Middle frontal gyrus (tissue), 1 donor: ENCODE results near the gene KIAA1586.
"Not testable (repeated sequence)": the region's sequence is repeated elsewhere in the genome, so short reads cannot be mapped to it uniquely, and the experiment has no call there.

Experiments
- DNase-seq: peaks from one replicate; pipeline ENCODE4 v3.0.0-alpha.2; 2015; ENCODE audit warnings: low spot score; ENCODE audit errors: extremely low spot score

KIAA1586 gene, protein sequence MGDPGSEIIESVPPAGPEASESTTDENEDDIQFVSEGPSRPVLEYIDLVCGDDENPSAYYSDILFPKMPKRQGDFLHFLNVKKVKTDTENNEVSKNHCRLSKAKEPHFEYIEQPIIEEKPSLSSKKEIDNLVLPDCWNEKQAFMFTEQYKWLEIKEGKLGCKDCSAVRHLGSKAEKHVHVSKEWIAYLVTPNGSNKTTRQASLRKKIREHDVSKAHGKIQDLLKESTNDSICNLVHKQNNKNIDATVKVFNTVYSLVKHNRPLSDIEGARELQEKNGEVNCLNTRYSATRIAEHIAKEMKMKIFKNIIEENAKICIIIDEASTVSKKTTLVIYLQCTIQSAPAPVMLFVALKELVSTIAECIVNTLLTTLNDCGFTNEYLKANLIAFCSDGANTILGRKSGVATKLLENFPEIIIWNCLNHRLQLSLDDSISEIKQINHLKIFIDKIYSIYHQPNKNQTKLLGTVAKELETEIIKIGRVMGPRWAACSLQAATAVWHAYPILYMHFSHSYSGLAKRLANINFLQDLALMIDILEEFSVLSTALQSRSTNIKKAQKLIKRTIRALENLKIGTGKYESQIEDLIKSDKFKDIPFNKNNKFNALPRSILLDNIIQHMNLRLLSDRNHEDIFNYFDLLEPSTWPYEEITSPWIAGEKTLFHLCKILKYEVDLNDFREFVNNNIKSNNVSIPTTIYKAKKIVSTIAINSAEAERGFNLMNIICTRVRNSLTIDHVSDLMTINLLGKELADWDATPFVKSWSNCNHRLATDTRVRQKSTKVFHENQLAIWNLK

DNA sequence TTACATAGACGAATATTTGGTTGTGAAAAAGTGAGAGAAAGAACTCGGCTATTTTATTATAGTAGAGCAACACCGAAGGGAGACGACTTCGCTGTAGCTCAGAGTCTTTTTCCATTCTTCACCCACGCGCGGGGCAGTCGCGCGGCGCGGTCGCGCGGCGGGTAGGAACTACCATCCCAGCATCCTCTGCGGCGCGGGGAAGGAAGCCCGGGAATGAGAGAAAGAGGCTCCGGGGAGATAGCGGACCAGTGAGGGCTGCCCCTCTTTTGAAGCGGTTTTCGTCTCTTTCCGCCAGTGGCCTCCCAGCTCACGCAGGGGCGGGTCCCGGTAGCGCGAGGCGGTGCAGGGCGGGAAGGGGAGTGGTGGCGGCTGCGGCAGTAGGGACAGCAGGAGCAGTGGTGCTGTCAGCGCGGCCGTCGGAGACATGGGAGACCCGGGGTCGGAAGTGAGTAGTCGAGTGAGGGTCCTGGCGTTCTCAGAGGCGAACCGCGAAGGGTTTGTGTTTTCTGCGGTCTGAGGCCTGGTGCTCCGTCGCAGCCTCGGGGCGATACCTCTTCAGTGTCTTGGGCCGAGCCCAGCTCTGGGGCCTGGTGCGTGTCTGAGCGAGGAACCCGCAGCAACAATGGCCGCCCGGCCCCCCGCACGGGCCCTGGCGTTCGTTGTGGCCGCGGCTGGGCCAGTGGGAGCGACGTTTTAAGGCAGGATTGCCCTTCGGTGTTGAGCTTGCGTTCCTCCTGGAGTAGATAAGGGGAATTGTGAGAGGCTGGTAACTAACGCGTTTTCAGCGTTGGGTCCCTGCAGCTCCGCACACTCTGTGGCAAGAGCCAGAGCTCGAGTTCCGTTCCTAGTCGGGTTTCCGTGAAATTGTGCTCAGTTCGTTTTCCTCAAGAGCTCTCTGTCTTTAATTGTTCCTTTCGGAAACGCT is at the start of gene KIAA1586:
Gene KIAA1586, plus strand, starts transcription at position 362 of the 925 bp plus-strand sequence. Its CDS starts 63 bp downstream, at position 425.
- DNase-seq = peak; percentile 90

DNA sequence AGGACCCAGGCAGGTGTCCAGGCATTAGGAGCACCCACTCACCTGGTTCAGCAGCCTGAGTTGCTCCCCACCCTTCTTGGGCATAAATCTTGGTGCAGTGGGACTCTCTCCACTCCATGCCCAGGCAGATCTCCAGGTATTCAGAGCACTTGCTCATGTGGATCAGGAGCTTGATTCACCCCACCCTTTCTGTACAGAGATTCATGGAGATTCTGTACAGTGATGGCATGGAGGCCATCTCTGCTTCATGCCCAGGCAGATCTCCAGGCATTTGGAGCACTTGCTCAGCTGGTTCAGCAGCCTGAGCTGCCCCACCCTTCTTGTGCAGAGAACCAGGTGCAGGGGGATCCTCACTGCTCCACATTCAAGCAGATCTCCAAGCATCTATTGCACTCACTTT is 47.4 kb upstream of the KIAA1586 start:
- no peak for DNase-seq

DNA sequence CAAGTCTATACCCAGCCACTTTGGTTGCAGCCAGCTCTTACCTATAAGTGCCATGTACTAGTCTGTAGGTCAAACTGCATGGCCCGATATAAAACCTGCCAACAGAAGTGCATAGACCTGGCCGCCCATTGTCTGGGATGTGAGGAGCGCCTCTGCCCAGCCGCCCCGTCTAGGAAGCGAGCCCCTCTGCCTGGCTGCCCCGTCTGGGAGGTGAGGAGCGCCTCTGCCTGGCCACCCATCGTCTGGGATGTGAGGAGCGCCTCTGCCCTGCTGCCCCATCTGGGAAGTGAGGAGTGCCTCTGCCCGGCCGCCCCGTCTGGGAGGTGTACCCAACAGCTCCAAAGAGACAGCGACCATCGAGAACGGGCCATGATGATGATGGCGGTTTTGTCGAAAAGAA is 46.7 kb upstream of the KIAA1586 start:
- DNase-seq = not testable (repeated sequence)

DNA sequence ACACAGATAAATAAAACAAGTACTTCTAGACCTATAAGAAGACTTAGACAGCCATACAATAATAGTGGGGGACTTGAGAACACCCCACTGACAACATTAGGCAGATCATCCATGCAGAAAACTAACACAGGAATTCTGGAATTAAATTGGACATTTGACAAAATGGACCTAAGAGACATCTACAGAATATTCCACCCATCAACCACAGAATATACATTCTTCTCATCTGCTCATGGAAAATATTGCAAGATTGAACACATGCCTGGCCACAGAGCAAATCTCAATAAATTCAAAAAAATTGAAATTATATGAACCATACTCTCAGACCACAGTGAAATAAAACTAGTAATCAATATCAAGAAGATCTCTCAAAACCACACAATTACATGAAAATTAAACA is 44.3 kb upstream of the KIAA1586 start:
- no peak for DNase-seq

DNA sequence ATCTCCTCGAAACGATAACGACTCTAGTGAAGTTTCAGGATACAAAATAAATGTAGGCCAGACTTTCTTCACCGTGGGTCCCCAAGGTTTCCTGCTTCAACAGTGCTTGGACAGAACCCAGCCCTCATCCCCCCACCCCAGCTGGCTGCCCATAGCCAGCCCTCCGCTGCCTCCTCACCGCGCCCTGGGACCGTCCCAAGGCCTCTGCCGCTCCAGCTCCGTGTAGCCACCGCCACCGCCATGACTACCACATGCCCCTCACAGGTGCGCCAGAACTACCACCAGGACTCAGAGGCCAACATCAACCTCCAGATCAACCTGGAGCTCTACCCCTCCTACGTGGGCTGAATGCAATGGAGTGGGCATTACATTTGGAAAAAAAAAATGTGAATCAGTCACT is 42.2 kb upstream of the KIAA1586 start:
- DNase-seq = no peak

DNA sequence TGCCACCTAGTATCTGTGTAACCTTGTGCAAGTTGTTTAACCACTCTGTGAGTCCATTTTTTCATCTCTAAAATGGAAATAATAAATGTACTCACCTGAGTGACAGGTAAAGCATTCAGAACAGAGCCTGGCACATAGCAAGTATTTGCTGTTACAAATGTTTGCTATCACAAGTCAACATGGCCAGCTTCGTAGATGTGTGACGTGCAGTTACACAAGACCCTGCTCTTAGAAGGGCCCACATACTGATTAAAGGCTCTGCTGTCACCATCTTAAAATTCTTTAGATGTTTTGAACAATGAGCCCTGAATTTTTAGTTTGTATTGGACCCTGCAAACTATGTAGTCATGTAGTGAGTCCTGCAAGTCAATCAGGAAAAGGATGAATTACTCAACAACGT is 40.4 kb upstream of the KIAA1586 start:
- no peak for DNase-seq

DNA sequence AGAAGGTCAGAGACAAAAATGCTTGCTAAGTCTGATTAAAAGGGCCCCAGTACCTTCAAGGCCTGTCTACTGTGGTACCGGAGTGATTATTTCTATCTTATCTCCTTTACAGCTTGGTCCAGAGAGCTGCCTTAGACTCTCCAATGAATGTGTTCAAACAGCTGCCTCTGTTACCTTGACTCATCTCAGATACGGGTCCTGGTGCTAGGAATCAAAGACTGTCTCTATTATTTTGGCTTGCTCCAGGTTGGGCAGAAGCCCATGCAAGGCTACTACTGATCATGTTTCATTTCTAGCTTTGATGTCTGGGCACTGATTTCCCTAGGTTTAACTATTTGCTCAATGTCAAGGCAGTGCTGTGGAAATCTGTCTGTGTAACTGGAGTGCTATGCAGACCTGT is 38.4 kb upstream of the KIAA1586 start:
- DNase-seq = not testable (repeated sequence)

DNA sequence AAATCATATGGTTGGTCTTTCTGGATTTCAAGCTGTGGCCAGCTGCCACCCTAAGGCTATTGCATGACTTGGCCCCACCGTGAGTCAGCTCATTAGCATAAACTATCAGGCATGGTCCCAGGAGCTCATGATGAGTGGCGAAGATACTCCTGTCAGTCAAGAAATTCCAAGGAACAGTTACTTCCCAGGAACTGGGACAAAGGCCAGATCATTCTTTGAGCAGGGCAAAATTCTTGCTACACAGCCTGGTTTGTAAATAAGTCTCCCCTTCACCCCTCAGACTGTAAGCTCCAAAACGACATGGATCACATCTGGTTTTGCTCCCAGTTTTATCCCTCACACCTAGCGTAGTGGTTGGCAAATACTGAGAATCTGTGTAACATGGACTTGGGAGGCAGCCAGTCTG is 33.0 kb upstream of the KIAA1586 start:
- no peak for DNase-seq

DNA sequence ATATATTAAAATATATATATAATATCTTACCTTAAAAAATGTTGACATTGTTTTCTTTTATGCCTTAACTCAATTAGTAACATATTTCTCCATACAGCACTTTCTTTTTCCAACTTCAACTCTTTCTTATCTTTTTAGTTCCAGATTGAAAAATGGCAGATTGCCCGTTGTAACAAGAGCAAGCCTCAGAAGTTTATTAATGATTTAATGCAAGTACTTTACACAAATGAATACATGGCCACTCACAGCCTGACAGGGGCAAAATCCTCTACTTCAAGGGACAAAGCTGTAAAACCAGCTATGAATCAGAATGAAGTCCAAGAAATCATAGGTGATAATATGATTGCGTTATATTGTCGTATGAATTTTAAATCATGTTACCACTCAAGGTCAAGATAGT is 29.4 kb upstream of the KIAA1586 start:
- no peak for DNase-seq

DNA sequence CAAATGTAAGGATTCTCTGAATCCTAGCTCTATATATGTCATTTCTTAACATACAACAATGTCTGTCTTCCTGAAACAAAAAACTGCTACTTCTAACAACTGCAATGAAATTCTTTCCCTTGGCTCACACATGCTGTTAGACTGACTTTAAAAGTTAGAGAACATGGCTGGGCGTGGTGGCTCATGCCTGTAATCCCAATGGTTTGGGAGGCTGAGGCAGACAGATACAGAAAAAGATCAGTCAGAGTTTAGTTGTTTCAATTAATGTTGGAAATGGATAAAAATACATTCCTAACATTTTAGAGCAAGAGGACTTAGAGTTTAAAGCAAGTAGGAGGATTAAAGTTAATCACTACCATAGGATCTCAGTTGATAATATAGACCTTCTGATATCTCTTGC is 28.7 kb upstream of the KIAA1586 start:
- DNase-seq = no peak

DNA sequence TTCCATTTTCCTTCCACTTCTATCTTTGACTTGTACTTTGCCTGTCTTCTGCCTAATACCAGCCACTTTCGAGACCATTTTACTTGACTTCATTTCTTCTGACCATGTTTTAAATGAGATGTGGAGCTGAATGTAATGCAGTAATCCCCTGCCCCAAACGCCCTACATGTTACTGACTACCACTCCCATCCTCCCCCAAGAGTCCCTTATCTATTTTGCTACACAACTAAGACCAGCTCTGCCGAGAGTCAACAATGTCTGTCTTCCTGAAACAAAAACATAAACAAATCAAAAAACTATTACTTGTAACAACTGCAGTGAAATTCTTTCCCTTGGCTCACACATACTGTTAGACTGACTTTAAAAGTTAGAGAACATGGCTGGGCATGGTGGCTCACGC is 27.1 kb upstream of the KIAA1586 start:
- DNase-seq = no peak

DNA sequence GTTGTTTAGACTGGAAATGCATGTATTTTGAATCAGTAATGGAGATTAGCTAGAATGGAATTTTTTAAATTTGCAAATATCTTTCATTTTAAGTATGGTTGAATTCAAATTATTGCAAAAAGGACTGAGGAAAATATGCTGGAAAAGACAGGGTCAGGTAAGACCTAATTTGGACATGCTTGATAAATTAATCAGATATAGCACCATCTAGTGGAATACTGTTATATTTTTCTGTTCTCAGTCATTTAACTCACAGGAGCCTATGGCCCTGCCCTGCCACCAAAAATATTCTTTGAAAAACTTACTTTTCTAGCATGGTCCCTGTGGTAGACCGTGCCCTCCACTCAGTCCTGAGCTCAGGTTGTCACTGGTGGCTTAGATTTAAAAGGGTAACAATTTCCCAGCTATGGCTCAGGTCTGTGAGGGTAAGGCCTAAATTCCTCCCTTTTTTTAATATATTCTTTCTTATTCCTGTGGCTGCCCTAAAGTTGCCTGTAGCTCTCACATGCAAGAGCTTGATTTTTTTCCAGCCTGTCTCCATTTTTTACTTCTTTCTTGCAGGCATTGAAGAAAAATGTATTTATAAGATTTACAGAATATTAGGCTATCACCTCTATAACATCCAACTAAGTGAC is 25.3 kb upstream of the KIAA1586 start:
- DNase-seq = peak; percentile 20

DNA sequence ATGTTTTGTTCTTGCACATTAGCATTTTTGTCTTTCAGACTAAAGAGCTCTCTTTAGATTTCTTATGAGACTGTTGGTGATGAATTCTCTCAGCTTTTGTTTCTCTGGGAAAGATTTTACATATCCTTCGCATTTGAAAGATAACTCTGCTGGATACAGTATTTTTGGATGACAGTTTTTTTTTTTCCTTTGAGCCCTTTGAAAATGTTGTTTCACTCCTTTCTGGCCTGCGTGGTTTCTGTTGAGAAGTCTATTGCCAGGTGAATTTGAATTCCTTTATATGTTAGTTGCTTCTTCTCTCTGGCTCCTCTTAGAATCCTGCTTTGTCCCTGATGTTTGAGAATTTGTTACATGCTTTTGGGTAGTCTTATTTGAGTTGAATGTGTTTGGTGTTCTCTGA is 22.2 kb upstream of the KIAA1586 start:
- DNase-seq = no peak

DNA sequence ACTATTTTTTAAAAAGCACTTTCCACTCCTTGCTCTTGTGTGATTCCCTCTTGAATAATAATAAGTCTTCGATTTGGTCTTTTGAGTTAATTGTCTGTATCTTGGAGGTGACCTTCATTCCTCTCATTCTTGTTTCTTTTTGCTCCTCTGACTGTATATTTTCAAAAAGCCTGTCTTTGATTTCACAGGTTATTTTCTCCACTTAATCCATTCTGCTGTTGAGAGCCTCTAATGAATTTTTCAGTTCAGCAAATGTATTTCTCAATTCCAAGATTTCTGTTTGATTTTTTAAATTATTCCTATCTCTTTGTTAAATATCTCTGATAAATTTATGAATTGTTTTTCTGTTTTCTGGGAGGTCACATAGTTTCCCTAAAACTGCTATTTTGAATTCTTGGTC is 21.7 kb upstream of the KIAA1586 start:
- no peak for DNase-seq

DNA sequence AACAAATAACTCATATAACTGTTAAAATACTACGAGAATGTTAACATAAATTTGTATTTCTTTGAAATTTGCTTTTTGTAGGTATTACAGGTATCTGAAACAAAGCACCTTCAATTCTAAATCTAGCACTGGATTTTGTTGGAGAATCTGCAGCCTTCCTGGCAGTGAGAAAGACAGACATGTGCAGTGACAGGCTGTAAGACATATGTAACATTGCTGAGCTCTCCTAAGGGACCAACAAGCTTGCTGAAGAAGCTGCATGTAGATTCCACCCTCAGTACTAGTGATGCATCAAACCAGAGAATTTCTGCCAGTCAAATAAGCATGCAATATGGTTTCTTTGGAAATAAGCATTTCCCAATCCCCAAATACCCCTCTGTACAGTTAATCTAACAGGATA is 20.5 kb upstream of the KIAA1586 start:
- no peak for DNase-seq

DNA sequence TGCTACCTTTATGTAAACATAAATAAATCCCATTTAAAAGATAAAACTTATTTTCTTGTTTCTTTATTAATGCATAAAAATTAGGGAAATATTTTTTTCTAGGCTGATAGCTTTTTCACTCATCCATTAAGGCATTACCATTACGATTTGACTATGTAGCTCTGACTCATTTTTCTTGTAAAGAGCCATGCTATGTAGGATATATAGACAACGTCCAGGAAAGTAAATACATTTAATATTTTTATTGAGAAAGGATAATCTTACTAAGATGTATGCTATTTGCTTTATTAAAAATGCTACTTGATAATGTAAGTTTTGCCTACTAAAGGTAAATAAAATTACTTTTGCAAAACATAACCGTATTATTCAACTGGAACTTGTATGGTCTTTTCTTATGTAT is 19.2 kb upstream of the KIAA1586 start:
- DNase-seq = no peak

DNA sequence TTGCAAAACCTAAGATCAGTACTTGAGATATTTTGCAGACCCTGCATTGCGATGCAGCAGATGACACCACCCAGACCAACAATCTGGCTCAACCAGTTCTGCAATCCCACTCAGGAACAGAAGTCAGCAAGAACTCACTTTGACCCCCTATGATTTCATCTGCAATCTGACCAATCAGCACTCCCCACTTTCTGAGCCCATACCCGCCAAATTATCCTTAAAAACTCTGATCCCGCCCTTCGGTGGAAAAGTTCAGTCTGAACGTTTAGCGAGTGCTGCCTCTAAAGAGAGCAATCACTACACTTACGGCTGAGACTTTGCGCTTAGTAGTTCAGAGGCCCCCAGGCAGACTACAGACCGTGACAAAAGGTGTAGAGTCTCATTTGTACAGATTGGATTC is 17.3 kb upstream of the KIAA1586 start:
- DNase-seq = no peak

DNA sequence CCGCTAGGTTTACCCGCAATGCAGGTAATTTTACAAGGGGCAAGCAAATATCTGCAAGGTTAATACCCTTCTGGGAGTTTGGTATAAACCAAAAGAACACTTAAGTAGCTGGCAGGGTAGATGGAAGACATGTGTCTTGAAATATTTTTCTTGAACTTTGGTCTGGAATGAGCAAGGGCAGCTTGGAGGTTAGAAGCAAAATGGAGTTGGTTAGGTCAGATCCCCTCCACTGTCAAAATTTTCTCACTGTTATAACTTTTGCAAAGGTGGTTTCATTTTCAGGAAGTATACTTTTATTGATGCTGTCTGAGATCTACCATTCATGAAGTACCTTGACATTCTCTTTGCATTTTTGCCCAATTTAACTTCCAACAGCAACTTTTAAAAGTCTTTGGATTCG is 13.3 kb upstream of the KIAA1586 start:
- no peak for DNase-seq

DNA sequence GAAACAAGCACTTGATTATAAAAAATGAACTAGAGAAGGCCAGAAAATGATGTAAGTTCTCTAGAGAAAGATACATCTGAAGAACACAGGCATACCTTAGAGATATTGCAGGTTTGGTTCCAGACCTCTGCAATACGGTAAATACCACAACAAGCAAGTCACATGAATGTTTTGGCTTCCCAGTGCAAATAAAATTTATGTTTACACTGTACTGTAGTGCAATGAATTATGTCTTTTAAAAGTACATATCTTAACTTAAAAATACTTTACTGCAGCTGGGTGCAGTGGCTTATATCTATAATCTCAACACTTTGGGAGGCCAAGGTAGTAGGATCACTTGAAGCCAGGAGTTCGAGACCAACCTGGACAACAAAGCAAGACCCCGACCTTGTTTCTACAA is 10.9 kb upstream of the KIAA1586 start:
- DNase-seq = no peak

DNA sequence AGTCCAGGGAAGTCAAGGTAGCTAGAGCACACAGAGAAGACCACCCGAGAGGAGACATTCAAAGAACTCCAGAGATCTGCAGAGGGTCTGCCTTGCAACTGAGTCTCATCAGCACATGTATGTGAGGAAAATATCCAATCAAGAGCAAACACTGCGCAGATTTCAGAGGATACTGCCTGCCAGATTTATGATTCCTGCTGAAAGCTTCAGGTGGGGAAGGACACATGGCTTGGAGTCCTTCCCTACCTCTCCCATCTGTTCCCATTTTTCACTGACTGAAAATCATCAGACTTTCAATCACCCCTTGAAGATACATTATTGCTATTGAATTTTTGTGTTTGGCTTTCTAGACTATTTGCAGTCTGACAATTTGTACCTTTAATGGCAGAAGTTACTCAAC is 7.6 kb upstream of the KIAA1586 start:
- DNase-seq = no peak

DNA sequence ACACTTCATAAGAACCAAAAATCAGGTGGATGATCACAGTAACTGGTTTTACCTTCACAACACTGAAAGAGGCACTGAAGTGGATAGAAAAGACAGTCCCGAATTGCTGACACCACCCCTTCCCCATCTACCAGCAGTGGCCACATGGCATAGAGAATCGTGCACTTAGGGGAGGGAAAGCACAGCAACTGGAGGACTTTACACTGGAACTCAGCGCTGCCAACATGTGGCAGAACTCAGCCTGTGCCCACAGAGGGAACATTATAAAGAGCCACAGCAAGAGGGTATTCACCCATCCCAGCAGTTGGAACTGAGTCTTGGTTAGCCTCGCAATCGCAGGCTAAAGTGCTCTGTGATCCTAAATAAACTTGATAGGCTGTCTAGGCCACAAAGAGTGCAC is 6.5 kb upstream of the KIAA1586 start:
- DNase-seq = no peak
